MV-4-11 (cell line): ENCODE results near the gene PCK2.

ENCODE experiments used
- DNase-seq: peaks from one replicate; lab custom pipeline; 2025; lab: John Stamatoyannopoulos, UW

The PCK2 gene

GRCh38 chr14:24136684-24137528 is 42.8 kb downstream of the PCK2 start:
- DNase-seq, result no peak

DNA sequence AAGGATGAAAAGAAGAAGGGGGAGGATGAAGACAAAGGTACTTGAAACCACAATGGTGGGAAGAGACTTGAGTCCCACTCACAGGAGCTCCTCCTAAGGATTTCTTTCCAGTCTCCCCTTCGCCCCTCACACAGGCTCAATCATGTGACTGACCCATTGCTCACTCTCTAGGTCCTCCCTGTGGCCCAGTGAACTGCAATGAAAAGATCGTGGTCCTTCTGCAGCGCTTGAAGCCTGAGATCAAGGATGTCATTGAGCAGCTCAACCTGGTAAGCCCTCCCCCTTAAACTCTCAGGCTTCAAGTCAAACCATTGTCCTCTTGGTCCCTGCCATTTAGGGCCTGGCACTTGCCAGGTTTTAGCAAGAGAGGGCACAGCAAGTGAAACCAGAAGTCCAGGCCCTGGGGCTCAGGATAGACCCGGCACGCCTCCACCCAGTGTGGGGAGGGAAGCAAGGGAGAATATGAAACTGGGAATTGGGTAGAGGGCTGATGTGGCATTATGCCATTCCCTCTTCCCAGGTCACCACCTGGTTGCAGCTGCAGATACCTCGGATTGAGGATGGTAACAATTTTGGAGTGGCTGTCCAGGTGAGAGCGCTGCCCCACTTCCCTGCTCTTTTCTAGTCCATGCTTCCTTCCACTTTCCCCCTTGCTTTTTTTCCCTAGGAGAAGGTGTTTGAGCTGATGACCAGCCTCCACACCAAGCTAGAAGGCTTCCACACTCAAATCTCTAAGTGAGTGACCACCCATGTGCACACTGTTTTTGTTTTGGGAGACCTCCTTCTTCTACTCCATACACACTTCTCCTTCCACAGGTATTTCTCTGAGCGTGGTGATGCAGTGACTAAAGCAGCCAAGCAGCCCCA is 43.7 kb downstream of the PCK2 start:
- DNase-seq, result no peak

DNA sequence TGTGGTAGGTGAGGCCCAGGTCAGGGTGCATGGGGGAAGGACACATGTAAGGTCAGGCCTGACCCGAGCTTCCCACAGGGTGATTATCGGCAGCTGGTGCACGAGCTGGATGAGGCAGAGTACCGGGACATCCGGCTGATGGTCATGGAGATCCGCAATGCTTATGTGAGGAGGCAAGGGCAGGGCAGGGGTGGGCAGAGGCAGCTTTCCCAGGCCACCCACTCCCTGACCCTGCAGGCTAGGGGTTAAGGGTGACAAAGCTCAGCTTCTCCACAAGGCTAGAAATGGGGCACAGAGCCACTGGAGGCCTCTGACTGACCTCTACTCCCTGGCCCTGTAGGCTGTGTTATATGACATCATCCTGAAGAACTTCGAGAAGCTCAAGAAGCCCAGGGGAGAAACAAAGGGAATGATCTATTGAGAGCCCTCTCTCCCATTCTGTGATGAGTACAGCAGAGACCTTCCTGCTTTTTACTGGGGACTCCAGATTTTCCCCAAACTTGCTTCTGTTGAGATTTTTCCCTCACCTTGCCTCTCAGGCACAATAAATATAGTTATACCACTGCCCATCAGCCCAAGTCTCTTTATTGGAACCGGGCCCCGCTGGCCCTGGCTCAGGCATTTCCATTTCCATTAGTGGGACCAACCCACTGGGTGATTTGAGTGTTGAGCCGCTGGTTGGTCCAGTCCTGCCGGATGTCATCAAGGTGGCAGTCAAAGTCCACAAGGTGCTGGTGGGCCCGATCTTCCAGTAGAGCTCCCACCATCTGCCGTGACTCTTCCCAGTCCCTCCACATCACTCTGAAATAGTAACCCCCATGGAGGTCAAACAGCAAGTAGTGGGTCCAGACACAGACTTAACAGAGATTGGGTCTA is 44.5 kb downstream of the PCK2 start:
- DNase-seq, result no peak

DNA sequence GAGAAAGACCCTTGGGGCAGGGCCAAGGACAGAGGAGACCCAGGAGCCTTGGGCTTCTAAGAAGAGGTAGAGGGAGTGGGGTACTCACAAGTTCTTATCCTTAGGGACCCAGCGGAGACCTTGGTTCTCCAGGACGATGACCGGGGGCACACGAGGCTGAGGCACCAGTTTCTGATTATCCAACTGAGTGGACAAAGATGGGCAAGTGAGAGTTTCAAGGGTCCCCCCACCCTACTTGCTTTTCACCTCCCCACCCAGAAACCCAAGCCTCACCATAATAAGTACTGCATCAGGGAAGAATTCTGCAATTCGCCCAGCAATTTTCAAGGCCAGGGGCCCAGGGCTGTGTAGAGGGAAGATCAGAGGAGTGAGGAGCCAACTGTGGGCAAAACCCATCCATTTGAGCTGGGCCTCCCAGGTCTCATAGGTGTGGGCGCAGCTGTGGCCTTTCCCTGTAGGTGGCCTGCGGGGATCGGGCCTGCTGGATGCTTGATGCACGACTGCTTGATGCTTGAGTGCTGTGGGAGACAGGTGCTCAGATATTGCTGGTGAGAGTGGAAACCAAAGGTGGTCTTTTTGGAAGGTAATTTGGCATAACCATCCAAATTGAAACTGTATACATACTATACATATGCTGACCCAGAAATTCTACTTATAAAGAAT is 45.3 kb downstream of the PCK2 start:
- DNase-seq, result no peak

GRCh38 chr14:24141097-24141880 is 47.2 kb downstream of the PCK2 start, which contains the start of gene EMC9:
Gene EMC9 (minus strand): TSS chr14:24141591. CDS start chr14:24141304, 287 bp downstream.
- peak; percentile 99 for DNase-seq

- no peak for DNase-seq
Observed at GRCh38 chr14:24143511-24143910, 49.4 kb downstream of the PCK2 start.

GRCh38 chr14:24144451-24144850 is 50.3 kb downstream of the PCK2 start:
- DNase-seq, result no peak

DNA sequence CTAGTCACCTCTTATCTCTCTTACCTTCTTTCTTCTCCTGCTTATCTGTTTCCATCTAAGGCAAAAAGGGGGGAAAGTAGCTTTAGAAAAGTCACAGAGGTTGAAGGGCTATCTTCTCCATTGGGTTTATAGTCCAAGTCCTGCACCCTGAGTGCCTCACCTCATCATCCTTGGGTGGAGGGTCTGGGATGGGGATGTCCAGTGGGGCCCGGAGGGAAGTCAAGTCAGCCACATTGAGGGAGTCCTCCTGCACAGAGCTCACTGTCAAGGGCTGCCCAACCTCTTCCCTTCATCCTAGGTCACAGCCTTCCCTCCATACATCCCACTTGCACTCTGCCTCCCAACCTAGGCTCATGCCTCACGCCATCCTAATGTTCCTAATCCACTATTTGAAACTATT is 51.1 kb downstream of the PCK2 start:
- no peak for DNase-seq

DNA sequence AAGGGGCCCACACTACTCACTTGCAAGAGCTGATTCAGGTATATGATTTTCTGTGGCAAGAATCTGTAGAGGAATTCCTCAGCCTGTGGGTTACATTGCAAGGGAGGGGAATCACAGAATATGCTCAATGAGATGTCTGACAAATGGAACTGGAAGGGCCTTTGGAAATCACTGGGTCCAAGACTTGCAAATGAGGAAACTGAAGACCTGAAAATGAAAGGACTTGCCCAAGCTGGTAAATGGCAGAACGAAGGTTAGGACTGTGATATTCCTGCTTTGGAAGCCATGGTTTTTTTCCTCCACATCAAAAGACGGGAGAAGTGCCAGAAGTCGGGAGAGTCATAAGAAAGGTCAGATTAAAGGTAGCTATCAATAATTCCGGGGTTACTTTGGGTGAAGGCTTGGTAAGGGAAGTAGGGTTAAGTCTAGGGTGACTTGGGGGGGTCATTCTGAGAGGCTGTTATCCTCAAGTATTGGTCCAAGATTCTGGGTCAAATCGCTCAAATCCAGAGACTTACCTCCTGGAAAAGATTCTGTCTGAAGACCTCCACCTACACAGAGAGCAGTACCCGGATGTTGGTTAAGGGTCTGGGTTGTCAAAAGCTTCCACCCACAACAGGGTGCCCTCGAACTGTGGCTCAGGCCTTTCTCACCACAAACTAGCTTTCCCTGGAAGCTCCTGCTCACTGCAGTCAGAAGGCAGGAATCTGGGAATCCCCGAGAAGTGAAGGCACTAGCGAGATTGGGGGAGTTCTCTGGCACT is 51.8 kb downstream of the PCK2 start:
- DNase-seq, result peak; percentile 23

- peak; percentile 92 for DNase-seq
Observed at GRCh38 chr14:24146453-24146977, 52.4 kb downstream of the PCK2 start, which contains the start of gene PSME2. Gene PSME2 (minus strand): TSS chr14:24146610. CDS start chr14:24146581, 29 bp downstream.

DNA sequence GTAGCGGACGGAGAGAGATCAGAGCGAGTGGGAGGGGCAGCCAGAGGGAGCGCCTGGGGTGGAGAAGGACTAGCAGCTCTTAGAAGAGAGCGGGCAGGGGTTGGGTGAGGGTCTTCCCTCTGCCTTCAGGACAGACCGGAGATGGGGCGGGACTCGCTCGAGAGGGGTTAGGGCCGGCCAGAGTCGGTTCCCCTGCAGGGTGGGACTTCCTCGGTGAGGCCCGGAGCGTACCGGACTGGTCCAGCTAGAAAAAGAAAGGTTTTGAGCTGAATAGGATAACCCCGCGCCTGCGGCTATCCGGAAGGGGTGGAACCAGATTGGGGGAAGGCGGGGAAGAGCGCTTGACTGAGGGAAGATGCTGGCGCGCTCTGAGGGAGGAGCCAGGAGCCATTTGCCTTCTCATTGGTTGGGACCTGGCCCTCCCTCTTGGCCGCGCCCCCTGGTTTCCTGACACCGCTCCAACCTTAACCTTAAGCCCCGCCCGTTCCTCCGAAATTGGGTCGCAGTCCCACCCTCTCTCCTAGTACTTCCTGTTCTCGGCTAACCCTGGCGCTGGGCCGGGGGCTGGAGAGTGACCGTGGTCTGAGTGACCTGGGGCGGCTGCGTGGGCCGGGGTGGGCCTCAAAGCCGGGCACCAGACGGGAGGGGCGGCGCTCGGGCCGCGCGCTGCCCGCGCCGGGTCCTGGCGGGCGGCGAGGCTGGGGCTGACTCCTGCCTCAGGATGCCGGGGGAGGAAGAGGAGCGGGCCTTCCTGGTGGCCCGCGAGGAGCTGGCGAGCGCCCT is 53.1 kb downstream of the PCK2 start, which contains the start of gene RNF31:
RNF31 (plus strand) TSS at position 521 of the 783 bp plus-strand sequence; CDS start at position 722, 201 bp downstream.
- DNase-seq, result peak; percentile 99

GRCh38 chr14:24147761-24148428 is 53.8 kb downstream of the PCK2 start:
- DNase-seq, result no peak

GRCh38 chr14:24149302-24149969 is 55.3 kb downstream of the PCK2 start:
- no peak for DNase-seq

DNA sequence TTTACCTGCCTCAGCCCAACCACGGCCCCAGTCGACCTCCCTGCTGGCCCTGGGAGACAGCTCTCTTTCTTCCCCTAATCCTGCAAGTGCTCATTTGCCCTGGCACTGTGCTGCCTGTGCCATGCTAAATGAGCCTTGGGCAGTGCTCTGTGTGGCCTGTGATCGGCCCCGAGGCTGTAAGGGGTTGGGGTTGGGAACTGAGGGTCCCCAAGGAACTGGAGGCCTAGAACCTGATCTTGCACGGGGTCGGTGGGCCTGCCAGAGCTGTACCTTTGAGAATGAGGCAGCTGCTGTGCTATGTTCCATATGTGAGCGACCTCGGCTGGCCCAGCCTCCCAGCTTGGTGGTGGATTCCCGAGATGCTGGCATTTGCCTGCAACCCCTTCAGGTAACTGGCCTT is 56.0 kb downstream of the PCK2 start:
- DNase-seq, result no peak

DNA sequence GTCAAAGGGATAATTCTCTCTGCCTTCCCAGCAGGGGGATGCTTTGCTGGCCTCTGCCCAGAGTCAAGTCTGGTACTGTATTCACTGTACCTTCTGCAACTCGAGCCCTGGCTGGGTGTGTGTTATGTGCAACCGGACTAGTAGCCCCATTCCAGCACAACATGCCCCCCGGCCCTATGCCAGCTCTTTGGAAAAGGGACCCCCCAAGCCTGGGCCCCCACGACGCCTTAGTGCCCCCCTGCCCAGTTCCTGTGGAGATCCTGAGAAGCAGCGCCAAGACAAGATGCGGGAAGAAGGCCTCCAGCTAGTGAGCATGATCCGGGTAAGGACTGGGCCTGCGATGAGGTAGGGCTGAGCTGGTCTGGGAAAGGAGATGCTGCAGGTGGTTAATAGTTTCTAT is 56.5 kb downstream of the PCK2 start:
- no peak for DNase-seq

- no peak for DNase-seq
Observed at GRCh38 chr14:24150993-24151392, 56.9 kb downstream of the PCK2 start.

DNA sequence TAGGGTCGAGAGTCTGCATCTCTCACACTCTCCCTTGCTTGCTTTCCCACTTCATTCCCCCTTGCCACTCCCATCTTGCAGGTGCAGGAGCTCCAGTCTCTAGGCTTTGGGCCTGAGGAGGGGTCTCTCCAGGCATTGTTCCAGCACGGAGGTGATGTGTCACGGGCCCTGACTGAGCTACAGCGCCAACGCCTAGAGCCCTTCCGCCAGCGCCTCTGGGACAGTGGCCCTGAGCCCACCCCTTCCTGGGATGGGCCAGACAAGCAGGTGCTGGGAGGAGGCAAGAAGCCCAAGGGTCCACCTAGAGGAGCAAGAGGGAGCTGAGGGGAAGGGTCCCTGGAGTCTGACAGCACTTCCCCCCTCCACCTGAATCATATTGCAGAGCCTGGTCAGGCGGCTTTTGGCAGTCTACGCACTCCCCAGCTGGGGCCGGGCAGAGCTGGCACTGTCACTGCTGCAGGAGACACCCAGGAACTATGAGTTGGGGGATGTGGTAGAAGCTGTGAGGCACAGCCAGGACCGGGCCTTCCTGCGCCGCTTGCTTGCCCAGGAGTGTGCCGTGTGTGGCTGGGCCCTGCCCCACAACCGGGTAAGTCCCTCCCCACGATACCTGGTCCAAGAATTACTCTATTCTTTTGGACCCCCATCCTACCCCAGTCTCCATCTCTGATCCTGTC is 57.4 kb downstream of the PCK2 start:
- no peak for DNase-seq
